GM18909 (cell line): ENCODE results near the gene INTS11.

Source experiments
- ATAC-seq: cut with Tn5 transposase; IDR thresholded peaks from one replicate; pipeline ENCODE4 v1.9.1; 2021; ENCODE audit warnings: mild to moderate bottlenecking; ENCODE audit not compliant: unreplicated experiment, poor library complexity

The INTS11 gene

DNA sequence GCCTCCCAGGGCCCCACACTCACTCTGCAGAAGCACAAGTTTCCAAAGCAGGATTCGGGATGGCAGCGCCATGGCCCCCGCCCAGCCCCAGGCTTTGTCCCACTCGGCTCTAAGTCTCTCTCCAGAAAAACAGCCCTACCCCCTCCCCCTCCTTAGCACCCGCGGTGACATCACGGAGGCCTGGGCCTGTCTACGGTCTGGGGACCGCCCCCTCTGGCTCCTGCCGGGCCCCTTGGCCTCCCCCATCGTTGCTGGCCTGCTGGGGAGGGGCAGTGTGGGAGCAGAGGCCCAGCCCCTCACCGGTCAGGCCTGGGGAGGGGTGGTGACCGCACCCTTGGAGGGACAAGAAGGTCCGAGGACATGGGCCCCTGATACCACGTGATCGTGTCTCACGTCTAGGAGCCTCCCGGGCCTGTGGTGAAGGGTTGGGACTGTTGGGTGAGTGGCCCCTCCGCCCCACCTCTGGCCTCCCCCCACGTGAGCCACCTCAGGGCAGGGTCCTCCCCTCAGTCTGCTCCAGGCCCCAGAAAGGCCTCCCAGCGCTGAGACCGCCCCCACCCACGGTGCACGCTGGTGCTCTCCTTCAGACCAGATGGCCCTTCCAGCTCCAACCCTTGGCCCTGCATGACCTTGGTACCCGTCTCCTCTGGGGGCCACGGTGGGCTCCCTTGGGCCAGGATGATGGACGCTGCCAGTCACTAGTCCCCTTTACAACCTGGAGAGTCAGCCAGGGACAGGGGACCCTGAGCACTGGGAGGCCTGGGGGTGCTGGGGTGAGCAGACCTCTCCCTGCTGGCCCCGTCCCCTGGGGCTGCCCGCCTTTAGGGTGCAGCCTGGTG, 34.2 kb upstream of the INTS11 start, which contains the start of gene MXRA8:
TSS of gene MXRA8 (minus strand) at position 123 of the 839 bp plus-strand sequence. CDS start at position 72, 51 bp downstream.
- ATAC-seq = no peak

DNA sequence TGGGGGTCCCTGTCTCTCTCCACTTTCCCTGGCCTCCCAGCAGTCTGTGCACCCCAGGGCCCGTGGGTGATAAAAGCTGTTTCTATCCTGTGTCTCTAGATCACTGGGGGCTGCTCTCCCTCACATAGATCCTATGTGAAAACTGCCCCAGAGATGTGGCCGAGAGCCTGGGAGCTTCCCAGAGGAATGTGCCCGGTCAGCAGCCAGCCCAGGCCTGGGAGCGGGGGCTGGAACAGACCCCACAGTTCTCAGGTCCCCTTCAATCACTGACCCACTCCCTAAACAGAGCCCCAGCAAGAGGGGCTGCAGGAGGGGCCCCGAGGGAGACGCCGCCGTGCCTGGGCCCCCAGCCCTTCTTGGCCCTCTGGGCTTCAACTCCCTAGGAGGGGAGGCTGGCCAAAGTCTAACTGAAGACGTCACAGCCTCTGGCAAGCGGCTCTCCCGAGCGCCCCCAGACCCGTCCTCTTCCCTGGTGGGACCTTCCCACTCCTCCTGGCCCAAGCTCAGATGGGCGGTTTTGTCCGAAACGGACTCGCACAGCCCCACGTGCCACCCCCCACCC, 33.5 kb upstream of the INTS11 start:
- no peak for ATAC-seq

DNA sequence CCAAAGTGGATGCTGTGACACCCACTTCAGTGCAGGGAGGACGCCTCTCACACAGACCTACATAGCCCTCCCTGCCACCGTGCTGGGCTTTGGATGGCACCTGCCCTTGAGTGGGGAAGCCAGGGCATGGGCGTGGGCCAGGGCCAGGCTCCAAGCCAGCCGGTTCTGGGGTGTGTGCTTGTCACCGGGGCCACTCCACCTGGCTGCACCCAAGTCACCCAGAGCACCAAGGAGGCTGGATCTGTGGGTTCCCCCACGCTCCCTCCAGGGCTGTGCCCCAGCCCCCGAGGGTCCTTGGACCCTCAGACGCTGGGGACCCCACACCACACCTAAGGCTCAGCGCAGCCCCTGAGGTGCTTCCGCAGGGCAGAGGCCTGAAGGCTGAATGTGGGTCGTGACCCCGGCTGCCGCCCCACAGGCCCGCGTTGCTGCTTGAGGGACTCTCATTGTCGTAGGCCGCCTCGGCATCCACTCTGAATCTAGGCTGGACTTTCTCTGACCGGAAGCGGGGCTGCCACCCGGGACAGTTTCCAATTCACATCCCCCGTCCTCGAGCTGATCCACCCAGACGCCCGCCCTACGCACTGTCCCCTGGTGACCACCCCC, 32.4 kb upstream of the INTS11 start:
- no peak for ATAC-seq

DNA sequence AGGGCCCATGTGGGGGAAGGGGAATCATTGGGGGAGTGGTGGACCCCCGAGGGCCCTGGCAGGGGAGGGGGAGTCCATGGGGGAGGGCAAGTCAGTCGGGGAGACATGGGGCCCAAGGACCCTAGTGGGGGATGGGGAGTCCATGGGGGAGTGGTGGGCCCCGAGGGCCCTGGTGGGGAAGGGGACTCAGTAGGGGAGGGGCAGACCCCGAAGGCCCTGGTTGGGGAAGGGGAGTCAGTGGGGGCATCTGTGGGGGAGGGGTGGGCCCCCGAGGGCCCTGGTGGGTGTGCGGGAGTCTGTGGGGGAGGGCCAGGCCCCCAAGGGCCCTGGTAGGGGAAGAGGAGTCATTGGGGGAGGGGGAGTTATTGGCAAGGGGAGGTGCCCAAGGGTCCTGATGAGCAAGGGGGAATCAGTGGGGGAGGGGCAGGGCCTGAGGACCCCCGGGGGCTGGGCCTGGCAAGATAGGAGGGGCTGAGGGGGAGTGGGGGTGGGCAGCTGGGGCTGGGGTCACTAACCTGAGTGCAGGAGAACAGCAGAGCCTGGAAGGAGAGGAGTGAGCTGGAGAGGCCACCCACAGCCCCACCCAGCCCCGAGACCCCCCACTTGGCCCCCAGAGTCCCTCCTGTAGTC, 31.8 kb upstream of the INTS11 start:
- no peak for ATAC-seq

DNA sequence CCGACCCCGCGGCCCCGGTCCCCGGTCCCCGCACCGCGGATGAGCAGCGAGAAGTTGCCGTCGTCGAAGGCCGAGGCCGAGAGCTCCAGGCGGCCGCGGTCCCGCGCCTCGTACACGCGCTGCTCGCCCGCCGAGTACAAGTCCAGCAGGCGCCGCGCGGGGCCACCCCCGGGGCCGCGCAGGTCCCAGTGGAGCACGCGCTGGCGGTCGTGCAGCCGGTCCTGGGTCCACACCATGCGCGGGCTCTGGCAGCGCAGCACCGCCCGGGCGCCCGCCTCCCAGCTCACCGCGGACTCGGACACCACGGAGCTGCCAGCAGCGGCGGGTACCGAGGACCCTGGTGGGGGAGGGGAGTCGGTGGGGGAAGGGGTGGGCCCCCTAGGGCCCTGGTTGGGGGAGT, 31.0 kb upstream of the INTS11 start:
- ATAC-seq = no peak

DNA sequence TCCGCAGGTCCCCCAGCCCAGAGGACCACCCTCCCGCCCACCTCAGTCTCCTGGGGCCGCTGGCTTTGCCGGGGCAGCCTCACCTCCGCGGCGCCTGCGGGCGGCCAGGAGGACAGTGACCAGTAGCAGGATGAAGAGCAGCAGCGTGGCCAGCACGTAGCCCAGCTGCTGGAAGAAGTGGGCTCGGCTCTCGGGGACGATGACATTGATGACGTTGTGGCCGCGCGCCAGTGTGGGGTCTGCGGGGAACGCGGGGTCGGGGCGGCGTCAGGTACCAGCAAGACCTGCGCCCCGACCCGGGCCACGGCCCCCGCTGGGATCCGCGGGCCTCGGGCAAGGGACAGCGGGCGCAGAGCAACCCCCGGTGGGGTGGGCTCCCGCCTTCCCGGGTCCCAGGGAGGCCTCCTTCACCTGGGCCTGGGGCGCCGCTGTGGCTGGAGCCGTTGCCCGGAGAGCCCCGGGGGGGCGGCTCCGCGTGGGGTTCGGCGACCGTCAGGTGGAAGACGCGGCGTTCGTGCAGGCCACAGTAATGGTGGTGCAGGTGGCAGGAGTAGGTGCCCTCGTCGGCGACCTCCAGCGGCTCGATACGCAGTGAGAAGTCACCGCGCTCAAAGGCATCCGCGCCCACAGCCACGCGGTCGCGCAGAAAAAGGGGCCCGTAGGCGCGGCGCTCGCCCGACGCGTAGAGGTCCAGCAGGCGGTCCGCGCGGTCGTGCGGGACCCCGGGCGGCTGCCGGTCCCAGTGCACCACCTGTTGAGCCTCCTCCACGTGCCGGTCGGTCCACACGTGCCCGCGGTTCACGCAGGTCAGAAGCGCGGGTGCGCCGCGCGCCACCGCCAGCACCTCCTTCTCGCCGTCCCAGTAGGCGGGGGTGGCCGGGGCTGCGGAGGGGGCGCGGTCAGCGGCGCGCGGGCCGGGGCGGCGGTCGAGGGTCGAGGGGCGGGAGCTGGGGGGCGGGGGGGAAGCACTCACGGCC, 30.1 kb upstream of the INTS11 start:
- no peak for ATAC-seq

DNA sequence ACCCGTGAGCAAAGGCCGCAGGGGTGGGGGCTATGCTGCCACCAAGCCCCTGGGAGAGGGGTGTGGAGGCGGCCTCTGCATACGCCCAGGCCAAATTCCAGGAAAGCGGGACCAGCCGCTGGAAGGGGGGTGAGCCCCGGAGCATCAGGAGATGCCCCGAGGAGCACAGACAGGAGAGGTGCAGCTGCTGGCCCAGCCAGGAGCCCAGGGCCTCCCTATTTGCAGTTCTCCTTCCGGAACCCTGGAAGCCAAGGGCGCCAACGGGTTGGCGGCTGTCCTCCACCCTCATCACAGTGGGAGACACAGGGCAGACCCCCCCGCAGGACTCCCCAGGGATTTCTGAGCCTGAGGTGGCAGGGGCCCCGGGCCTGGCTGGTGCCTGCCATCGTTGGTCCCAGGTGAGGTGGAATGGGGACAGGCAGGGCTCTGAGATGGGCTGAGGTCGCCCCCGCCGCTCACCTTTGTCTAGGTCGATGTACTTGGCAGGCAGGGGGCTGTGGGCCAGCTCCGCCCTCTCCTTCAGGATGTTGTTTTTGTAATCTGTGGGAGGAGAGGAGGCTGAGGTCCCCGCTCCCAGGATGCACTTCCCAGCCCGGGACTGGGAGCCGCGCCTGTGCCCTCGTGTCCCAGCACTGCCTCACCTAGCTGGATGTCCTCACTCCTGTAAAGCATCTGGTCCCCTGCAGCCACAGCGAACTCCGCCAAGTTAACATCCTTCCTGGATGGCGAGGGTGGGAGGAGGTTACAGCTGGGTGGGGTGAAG, 29.1 kb upstream of the INTS11 start:
- no peak for ATAC-seq

DNA sequence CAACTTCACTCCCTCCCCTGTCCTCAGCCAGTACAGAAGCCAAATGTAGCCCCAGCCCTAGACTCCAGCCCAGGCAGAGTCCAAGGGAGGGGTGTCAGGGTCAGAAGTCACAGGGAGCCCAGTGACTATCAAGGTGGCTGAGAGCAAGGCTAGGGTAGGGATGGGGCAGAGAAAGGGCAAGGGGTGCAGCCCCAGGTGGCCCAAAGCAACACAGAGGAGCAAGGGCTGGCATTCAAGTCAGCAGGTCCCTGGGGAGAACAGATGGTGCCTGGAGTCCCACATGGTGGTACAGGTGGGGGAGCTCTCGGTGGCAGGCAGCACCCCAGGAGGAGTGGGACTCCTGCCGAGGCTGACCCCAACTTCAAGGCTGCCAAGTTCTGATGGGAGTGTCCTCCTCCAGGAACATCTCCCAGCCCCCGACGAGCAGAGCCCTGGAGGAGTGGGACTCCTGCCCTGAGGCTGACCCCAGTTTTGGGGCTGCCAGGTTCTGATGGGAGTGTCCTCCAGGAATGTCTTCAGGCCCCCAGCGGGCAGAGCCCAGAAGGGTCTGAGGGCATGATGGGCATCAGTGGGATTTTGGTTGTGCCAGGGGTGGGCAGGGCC, 28.4 kb upstream of the INTS11 start:
- no peak for ATAC-seq

DNA sequence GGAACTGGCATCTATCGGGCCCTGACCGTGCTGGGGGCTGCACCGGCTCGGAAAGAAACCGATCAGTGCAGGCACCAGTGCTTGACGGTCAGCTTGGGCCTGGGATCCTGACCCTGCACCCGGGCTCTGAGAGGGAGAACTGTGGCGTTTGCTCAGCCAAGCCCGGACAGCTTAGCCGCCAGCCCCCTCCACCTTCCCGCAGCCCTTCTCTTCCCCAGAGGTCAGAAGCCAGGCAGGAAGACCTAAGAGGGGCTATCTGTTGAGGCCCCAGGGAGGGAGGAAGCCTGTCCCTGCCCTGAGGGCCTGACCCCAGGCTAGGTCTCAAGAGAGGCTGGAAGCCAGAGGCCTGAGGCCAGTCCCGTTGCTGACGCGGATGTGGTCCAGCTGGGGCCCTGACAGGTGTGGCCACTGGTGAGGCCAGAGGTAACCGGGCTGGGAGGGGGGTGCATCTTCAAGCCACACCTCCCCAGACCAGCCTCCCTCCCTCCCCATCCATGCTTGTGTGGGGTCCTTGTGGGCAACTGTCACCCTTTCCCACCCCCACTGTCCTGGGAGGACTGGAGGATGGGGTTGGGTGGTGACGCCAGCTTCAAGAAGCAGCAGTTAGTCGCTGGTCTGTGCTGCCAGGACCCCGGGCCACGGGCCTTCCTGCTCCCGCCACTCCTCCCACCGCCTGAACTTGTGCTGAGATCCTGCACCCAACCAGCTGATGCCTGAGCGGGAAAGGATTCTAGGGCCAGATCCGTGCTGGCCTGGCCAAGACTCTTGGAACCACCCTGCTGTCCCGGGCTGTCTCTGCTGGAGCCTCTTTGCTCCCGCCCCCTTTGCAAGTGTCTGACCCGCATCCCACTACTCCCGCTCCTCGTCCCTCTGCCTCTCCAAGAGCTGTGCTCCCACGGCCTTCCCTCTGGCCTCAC, 27.3 kb upstream of the INTS11 start:
- ATAC-seq = no peak

DNA sequence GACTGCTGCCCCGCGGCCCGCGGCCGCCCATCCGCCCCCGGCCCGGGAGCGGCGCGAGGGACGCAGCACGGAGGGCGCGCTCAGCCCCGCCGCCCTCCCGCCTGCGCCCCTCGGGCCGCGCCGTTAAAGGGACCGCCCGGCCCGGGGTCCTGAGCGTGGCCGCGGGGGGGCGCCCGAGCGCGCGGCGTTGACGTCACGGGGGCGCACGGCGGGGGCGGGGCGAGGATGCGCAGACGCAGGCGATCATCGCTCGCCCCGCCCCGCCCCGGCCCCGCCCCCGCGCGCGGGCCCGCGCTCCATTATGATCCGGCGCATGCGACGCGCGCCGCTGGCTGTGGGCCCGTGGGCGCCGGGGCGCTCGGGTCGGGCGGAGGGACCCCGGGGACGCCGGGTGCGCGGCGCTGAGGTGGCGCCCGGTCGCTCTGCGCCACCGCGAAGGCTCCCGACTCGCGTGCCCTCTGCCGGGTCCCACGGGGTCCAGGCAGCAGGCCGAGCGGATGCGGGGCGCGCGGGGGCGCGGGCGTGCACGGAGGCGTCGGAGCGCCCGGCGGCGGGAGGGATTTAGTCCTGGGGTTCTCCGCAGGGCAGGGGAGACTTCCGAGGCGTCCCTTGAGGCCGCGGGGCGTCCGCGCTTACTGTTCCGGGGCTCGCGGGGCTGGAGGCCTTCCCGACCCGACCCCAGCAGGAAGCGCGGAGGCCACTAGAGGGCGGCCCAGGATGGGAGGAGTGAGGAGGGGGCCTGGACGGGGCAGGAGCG, 25.0 kb upstream of the INTS11 start, which contains the start of gene DVL1:
TSS of gene DVL1 (minus strand) at position 163 of the 757 bp plus-strand sequence. CDS start 353 bp downstream, outside the sequence.
- ATAC-seq = peak; percentile 61

DNA sequence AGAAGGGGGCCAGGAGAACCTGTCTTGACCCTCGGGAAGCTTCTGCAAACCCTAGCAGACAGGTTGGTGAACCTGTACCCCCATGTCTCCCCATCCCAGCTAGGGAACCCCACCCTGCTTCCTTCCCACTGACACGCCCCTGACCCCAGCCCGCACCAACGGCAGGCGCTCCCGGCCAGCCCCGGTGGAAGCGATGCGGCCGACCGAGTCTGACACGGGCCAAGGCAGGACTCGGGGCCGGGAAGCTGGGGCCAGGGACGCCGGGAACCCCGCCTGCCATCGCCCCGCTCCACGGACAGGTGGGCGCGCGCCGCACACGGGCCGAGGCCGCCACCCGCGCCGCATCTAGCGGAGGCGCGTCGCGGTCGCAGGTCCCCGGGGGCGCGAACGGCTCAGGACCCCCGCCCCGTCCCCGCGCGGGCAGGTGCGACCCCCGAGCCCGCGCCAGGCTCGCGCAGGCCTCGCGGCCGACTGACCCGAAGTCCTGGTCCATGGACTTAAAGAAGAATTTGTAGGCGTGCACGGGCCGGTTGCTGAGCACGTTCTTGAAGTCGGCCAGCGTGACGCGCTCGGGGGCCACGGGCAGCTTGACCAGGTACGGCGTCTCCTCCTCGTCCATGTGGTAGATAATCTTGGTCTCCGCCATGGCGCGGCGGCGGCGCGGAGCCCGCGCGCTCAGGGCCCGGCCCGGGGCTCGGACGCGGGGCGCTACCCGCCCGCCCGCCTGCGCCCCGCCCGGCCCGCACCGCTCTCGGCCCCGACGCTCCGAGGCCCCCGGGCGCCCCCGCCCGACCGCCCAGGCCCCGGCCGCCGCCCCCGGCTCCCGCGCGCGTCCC, 24.2 kb upstream of the INTS11 start:
- peak; percentile 30 for ATAC-seq

DNA sequence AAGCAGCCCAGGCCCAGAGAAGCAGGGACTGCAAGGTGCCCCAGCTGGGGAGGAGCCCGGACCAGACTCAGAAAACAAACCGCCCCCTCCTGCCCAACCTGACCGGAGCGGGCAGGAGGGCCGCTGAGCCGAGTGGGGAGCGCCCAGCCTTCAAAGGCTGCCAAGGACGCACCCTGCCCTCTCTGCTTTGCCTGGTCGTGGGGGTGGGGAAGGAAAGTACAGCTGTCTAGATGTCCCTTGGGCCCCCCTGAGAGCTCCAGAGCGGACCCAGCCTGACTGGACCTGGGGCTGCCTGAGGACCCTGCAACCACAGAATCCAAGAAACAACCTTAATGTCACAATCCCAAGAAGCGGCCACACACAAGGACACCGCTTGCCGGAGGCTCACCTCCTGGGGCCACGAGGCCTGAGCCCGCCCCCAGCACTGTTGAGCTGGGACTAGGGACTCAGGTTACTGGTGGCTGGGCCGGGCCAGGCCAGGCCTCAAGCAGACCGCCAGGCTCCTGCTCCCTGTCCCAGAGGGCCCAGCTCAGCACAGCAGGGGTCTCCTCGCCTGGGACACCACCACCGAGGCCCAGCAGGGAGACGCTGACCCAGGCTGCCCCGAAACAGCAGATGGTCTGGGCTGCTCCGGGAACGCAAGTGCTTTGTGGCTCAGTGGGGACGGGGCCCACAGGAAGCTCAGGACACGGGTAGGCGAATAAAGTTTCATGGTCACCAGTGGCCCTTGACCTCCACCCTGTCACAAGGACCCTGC, 23.4 kb upstream of the INTS11 start:
- no peak for ATAC-seq

DNA sequence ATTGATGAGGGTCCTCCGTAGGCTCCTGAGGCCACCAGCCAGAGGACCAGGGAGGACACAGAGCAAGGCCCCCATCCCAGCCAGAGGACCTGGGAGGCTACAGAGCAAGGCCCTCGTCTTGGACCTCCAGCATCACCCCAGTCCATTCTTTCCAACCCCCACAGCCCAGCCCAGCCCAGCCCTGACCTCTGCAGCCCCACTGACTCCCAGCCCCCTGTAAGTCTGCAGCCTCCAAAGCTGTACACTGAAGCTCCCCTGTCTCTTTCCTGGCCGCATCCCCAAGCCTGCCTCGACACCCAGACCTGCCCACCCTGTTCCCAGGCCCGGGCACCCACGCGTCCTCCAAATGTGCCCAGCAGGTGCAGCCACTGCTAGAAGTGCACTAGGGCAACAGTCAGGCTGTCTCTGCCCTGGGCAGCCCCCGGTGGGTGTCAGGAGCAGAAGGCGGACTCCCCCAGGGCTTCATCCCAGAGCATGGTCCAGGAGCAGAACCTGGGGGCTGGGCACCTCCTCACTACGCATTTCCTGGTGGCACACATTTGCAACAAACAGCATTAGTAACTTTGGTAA, 22.7 kb upstream of the INTS11 start:
- no peak for ATAC-seq

DNA sequence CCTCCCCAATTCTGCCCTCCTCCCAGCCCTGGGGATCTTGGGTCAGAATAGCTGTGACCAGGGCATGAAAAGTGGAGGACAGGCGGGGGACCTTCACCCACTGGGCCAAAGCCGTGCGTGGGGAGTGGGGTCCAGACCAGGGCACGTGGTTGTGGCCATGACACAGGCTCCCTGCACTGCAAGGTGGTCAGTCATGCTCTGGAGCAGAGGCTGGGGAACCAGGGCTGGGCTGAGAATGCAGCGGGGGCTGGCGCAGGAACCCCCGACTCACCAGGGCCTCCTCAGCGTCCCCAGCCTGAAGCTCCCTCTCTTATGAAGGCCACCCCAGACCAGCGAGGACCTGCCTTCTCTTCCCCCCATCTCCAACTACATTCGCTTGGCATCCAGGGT, 22.0 kb upstream of the INTS11 start:
- ATAC-seq = no peak

DNA sequence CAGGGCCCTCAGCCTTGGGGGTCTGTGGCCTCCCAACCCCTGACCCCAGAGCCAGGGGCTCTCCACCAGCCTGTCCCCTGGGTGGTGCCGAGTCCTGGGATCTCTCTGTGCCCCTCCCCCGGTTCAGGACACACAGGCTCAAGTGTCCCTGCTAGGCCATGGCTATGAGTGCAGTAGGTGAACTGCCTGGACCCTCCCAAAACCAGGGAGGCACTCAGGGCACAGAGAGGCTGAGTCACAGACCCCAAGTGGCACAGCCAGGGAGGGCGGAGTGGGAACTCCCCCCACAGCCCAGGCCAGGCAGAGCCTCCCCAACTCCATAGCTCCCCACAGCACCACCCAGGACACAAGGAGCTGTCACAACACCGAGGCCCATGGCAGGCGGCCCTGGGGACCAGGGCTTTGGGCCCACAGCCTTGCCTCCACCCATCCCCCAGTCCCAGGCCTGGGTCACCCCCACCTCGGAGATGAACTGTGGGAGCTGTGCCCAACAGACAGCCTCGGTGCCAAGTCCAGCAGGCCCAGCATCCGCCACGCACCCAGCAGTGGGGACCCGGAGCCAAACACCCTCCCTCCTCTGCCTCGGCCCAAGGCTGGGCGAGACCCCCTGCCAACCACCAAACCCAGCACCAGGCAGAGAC, 21.5 kb upstream of the INTS11 start:
- ATAC-seq = no peak
